ENCODE data around the gene FALEC.

FALEC gene

GRCh38 chr1:150575518-150576366 is 60.2 kb downstream of the FALEC start:
- DNase-seq (ENCODE audit: low read depth, low spot score) = no peak
- peak overlapping the region; percentile 100 for H3K4me3 ChIP-seq (ENCODE audit: low read depth, low read length)
- POLR2A ChIA-PET = interaction anchor here (1.1 to 11.1 kb wide), 3 partner anchors 13 to 212 kb away, joined by 3 to 135 read pairs (median 7); partner anchors contain the start of genes ENSA and RPRD2
- no peak for TF ChIP-seq CTCF (IDR thresholded peaks at IDR 0.05; ENCODE audit: insufficient read depth, low read length, missing control alignments)
- CTCF ChIA-PET = interaction anchor here (1.0 to 6.5 kb wide), 5 partner anchors 12 to 47 kb away, joined by 3 to 69 read pairs (median 5); no protein-coding TSS in a partner anchor

GRCh38 chr1:150576367-150576711 is 60.8 kb downstream of the FALEC start:
- ChIA-PET POLR2A (interaction anchor here (1.0 to 11.1 kb wide), 5 partner anchors 7 to 213 kb away, joined by 3 to 135 read pairs (median 7); partner anchors contain the start of genes ENSA and RPRD2), CTCF (interaction anchor here (0.8 to 6.5 kb wide), 7 partner anchors 8 to 430 kb away, joined by 3 to 69 read pairs (median 5); no protein-coding TSS in a partner anchor)
- DNase-seq (ENCODE audit: low read depth, low spot score) = no peak
- H3K4me3 ChIP-seq (ENCODE audit: low read depth, low read length) = peak overlapping the region; percentile 100
- TF ChIP-seq CTCF (IDR thresholded peaks at IDR 0.05; ENCODE audit: insufficient read depth, low read length, missing control alignments) = no peak

- ChIA-PET CTCF (interaction anchor here (0.8 to 6.5 kb wide), 7 partner anchors 9 to 429 kb away, joined by 3 to 69 read pairs (median 5); no protein-coding TSS in a partner anchor), POLR2A (interaction anchor here (0.6 to 11.1 kb wide), 7 partner anchors 8 to 233 kb away, joined by 3 to 135 read pairs (median 7); partner anchors contain the start of genes ECM1, ENSA and RPRD2)
- no peak for TF ChIP-seq CTCF (IDR thresholded peaks at IDR 0.05; ENCODE audit: insufficient read depth, low read length, missing control alignments)
- H3K4me3 ChIP-seq (ENCODE audit: low read depth, low read length) = peak overlapping the region; percentile 100
- DNase-seq (ENCODE audit: low read depth, low spot score) = no peak
Measured at GRCh38 chr1:150576794-150577556, 61.4 kb downstream of the FALEC start.

- DNase-seq (ENCODE audit: low read depth, low spot score) = no peak
- peak overlapping the region; percentile 100 for H3K4me3 ChIP-seq (ENCODE audit: low read depth, low read length)
- TF ChIP-seq CTCF (IDR thresholded peaks at IDR 0.05; ENCODE audit: insufficient read depth, low read length, missing control alignments) = no peak
- CTCF ChIA-PET = interaction anchor here (1.3 to 6.5 kb wide), 5 partner anchors 9 to 236 kb away, joined by 3 to 69 read pairs (median 9); no protein-coding TSS in a partner anchor
- POLR2A ChIA-PET = interaction anchor here (0.6 to 11.1 kb wide), 15 partner anchors 9 to 421 kb away, joined by 3 to 135 read pairs (median 7); partner anchors contain the start of genes ECM1 and ENSA
Measured at GRCh38 chr1:150577557-150578271, 62.2 kb downstream of the FALEC start.

GRCh38 chr1:150578272-150579109 is 62.9 kb downstream of the FALEC start:
- DNase-seq (ENCODE audit: low read depth, low spot score) = peak; percentile 57
- ChIA-PET POLR2A (interaction anchor here (0.6 to 11.1 kb wide), 18 partner anchors 9 to 420 kb away, joined by 3 to 135 read pairs (median 6); partner anchors contain the start of genes CERS2 and ENSA), CTCF (interaction anchor here (1.3 to 6.5 kb wide), 7 partner anchors 10 to 235 kb away, joined by 3 to 69 read pairs (median 5); no protein-coding TSS in a partner anchor)
- TF ChIP-seq CTCF (IDR thresholded peaks at IDR 0.05; ENCODE audit: insufficient read depth, low read length, missing control alignments) = no peak
- H3K4me3 ChIP-seq (ENCODE audit: low read depth, low read length) = peak overlapping the region; percentile 100
